K562 (cell line): Measurements from ENCODE around the gene UBE2M. TPM values are rescaled to one million over a fixed set of nuclear protein-coding genes. Genes with fewer than 3 reads are reported as not detected.
A peak's percentile ranks its signal among the peaks of the same experiment; 100 is the strongest.

ENCODE experiments used
- BMI1 ChIP-seq: fragments of 150-350 bp; IDR thresholded peaks from 2 replicates; pipeline ENCODE4 v1.6.1; 2014; ENCODE audit warnings: low read length
- CREB3 ChIP-seq: fragments of 450-650 bp; conservative IDR thresholded peaks from 2 replicates; pipeline ENCODE4 v1.6.1; 2016; ENCODE audit warnings: missing genetic modification characterization, low read depth, mild to moderate bottlenecking, missing compliant biosample characterization, moderate library complexity
- GATAD2B ChIP-seq: fragments of 450-650 bp; IDR thresholded peaks from 2 replicates; pipeline ENCODE4 v1.6.1; 2017; ENCODE audit warnings: mild to moderate bottlenecking, borderline replicate concordance
- NFYB ChIP-seq: IDR thresholded peaks from 2 replicates; pipeline ENCODE4 v1.6.1; 2011; ENCODE audit warnings: mild to moderate bottlenecking, moderate library complexity; ENCODE audit not compliant: insufficient read length; ENCODE audit errors: extremely low read depth
- PHB2 ChIP-seq: fragments of 450-650 bp; IDR thresholded peaks from 2 replicates; pipeline ENCODE4 v1.6.1; 2017; ENCODE audit warnings: low read depth
- SUPT5H ChIP-seq: fragments of 450-650 bp; IDR thresholded peaks from 2 replicates; pipeline ENCODE4 v1.6.1; 2016
- ZNF407 ChIP-seq: fragments of 450-650 bp; IDR thresholded peaks from 2 replicates; pipeline ENCODE4 v1.6.1; 2016; ENCODE audit warnings: low read depth
- ZNF518B ChIP-seq: fragments of 250-450 bp; sonication (Bioruptor Pico); IDR thresholded peaks from 2 replicates; pipeline ENCODE4 v1.5.0; 2021; ENCODE audit warnings: mild to moderate bottlenecking, moderate library complexity
- ZNF592 ChIP-seq: fragments of 450-650 bp; IDR thresholded peaks from 2 replicates; pipeline ENCODE4 v1.6.1; 2017; ENCODE audit warnings: antibody characterized with exemption, mild to moderate bottlenecking
- ZNF830 ChIP-seq: fragments of 250-450 bp; sonication (Bioruptor Pico); IDR thresholded peaks from 2 replicates; pipeline ENCODE4 v1.5.0; 2021; ENCODE audit warnings: mild to moderate bottlenecking
- polyA plus RNA-seq, 8 experiments: library from polyadenylated mRNA; depleted of rRNA in 4 of 8; stranded (reverse) in 5 of 8; unstranded in 3 of 8; fragments of >200 nt; fragmentation: Nextera tagmentation in 2 of 8; fragmentation: Illumina TruSeq in 1 of 8; extraction: Ambion mirVana in 2 of 8; extraction: Trizol in 1 of 8; gene quantifications; 2 replicates each; pipeline versions ENCODE4 v1.2.1 to v1.2.3, GENCODE V29; 2011 to 2014; ENCODE audit warnings: inconsistent platforms in 1 of 8, missing spikeins in 1 of 8
- total RNA-seq, 7 experiments: library from RNA; depleted of rRNA in 6 of 7; stranded (reverse); fragments of >200 nt in 6 of 7; fragmentation: Illumina TruSeq in 2 of 7; extraction: Trizol in 2 of 7; gene quantifications; 2 replicates each; pipeline versions ENCODE4 v1.2.1 to v1.2.3, GENCODE V29; 2011 to 2021; ENCODE audit warnings: low replicate concordance in 1 of 7

UBE2M gene
- total and polyA plus RNA-seq, 9 of the 15 experiments (the other 6 are each of a cell fraction or from before 2014, with no cell fraction given): 0.92 to 163 (median 85.7) TPM

- TF ChIP-seq ZNF592 (peak; percentile 88), PHB2 (no peak), CREB3 (tag) (no peak; the same call in 1 of the 2 replicates), BMI1 (no peak), SUPT5H (peak; percentile 93), NFYB (peak; percentile 84), ZNF407 (peak; percentile 18; the same call in 1 of the 2 replicates), ZNF830 (peak; percentile 59; the same call in 1 of the 2 replicates), GATAD2B (no peak), ZNF518B (CRISPR knock-in tag) (no peak)
These were observed 1.0 kb upstream of the UBE2M start (continued) for GRCh38 chr19:58559275-58560006.
